Stimulated activated CD8-positive, alpha-beta memory T cell treated with anti-CD3 and anti-CD28 coated beads, Interleukin-4, amount 100 ng/mL, for 4 hours (primary cell): ENCODE measurements around the gene PPP1R3E.

Source experiments
- DNase-seq, 2 donors: peaks; one replicate each; pipeline ENCODE4 v3.0.0-alpha.2; 2020; ENCODE audit warnings: low read depth in 2 of 2, low spot score in 1 of 2

Gene PPP1R3E

DNA sequence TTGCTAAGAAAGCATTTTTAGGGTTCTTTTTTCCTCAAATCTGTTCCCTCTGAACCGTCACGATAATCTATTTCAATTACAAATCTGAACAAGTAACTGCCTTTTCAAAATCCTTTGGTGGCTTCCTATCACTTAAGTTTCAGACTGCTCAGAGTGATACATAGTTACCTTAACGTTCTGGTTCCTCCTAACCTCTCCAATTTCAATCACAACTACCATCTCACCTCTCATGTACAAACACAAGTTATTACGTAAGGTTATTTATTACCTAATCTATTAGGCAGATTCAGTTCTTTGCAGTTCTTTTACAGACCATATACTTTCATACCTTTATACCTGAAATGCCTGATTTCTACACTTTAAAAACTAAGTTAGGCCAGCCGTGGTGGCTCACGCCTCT is 52.8 kb downstream of the PPP1R3E start:
- DNase-seq, result no peak

DNA sequence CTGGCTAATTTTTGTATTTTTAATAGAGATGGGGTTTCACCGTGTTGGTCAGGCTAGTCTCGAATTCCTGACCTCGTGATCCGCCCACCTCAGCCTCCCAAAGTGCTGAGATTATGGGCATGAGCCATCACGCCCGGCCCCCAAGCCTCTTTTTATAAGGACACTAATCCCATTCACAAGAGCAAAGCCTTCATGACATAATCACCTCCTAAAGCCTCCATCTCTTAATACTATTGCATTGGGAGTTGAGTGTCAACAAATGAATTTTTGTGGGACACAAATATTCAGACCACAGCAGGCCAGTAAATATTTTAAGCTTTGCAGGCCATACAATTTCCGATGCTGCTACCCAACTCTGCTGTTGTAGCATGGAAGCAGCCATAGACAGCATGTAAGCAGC is 54.1 kb downstream of the PPP1R3E start:
- no peak for DNase-seq
